HepG2 (cell line): ENCODE results near the gene PSD4. TPM values are rescaled to one million over a fixed set of nuclear protein-coding genes. Genes with fewer than 3 reads are reported as not detected.

Source experiments
- ADNP ChIP-seq: sonication (generic); formaldehyde crosslinking; IDR thresholded peaks from 2 replicates; pipeline ENCODE4 v1.4.0; 2020; ENCODE audit warnings: missing genetic modification reagents
- BCL6 ChIP-seq: IDR thresholded peaks from 2 replicates; pipeline ENCODE4 v1.6.1; 2016; ENCODE audit warnings: missing genetic modification reagents, missing compliant biosample characterization
- CBFB ChIP-seq: sonication (generic); formaldehyde crosslinking; IDR thresholded peaks from 2 replicates; pipeline ENCODE4 v1.4.0; 2020; ENCODE audit warnings: missing genetic modification reagents
- DPF2 ChIP-seq: sonication (generic); formaldehyde crosslinking; IDR thresholded peaks from 2 replicates; pipeline ENCODE4 v1.4.0; 2020; ENCODE audit warnings: mild to moderate bottlenecking, low read depth, missing genetic modification reagents, borderline replicate concordance
- ERF ChIP-seq: IDR thresholded peaks from 2 replicates; pipeline ENCODE4 v1.6.1; 2018; ENCODE audit warnings: missing biosample characterization, missing genetic modification reagents
- ETV5 ChIP-seq: IDR thresholded peaks from 2 replicates; pipeline ENCODE4 v1.6.1; 2018; ENCODE audit warnings: missing biosample characterization, missing genetic modification reagents, inconsistent platforms, borderline replicate concordance
- FOSL2 ChIP-seq: sonication (generic); formaldehyde crosslinking; IDR thresholded peaks from 2 replicates; pipeline ENCODE4 v1.4.0; 2020; ENCODE audit warnings: missing genetic modification reagents
- KLF12 ChIP-seq: sonication (generic); formaldehyde crosslinking; IDR thresholded peaks from 2 replicates; pipeline ENCODE4 v1.4.0; 2020; ENCODE audit warnings: missing genetic modification reagents, borderline replicate concordance
- NCOA5 ChIP-seq: sonication (generic); formaldehyde crosslinking; IDR thresholded peaks from 2 replicates; pipeline ENCODE4 v1.4.0; 2020; ENCODE audit warnings: missing genetic modification reagents
- NFKB2 ChIP-seq: sonication (generic); formaldehyde crosslinking; IDR thresholded peaks from 2 replicates; pipeline ENCODE4 v1.4.0; 2020; ENCODE audit warnings: missing genetic modification reagents, borderline replicate concordance
- PAF1 ChIP-seq: IDR thresholded peaks from 2 replicates; pipeline ENCODE4 v1.6.1; 2016; ENCODE audit warnings: missing genetic modification reagents, missing compliant biosample characterization
- PLSCR1 ChIP-seq: sonication (generic); formaldehyde crosslinking; IDR thresholded peaks from 2 replicates; pipeline ENCODE4 v1.5.0; 2020; ENCODE audit warnings: missing genetic modification reagents, mild to moderate bottlenecking, borderline replicate concordance
- SCMH1 ChIP-seq: sonication (generic); formaldehyde crosslinking; IDR thresholded peaks from 2 replicates; pipeline ENCODE4 v1.9.0; 2021; ENCODE audit warnings: missing genetic modification reagents, mild to moderate bottlenecking, borderline replicate concordance
- SIN3B ChIP-seq: fragments of 150-350 bp; IDR thresholded peaks from 2 replicates; pipeline ENCODE4 v1.6.1; 2014; ENCODE audit warnings: low read length
- SKI ChIP-seq: fragments of 450-650 bp; IDR thresholded peaks from one replicate; pipeline ENCODE4 v1.6.1; 2018; ENCODE audit warnings: mild to moderate bottlenecking; ENCODE audit not compliant: partially characterized antibody
- SP140L ChIP-seq: sonication (generic); formaldehyde crosslinking; IDR thresholded peaks from 2 replicates; pipeline ENCODE4 v1.4.0; 2020; ENCODE audit warnings: missing genetic modification reagents, borderline replicate concordance
- ZEB1 ChIP-seq: IDR thresholded peaks from 2 replicates; pipeline ENCODE4 v1.6.1; 2012; ENCODE audit warnings: mild to moderate bottlenecking, low read depth, inconsistent platforms; ENCODE audit not compliant: insufficient replicate concordance
- ZFP91 ChIP-seq: sonication (generic); formaldehyde crosslinking; IDR thresholded peaks from 2 replicates; pipeline ENCODE4 v1.9.0; 2022; ENCODE audit warnings: missing genetic modification reagents, mild to moderate bottlenecking, borderline replicate concordance
- ZNF441 ChIP-seq: sonication (generic); formaldehyde crosslinking; IDR thresholded peaks from 2 replicates; pipeline ENCODE4 v1.7.0; 2021; ENCODE audit warnings: missing genetic modification reagents, borderline replicate concordance
- ZNF503 ChIP-seq: sonication (generic); formaldehyde crosslinking; IDR thresholded peaks from 2 replicates; pipeline ENCODE4 v1.4.0; 2020; ENCODE audit warnings: missing genetic modification reagents
- ZSCAN21 ChIP-seq: sonication (generic); formaldehyde crosslinking; IDR thresholded peaks from 2 replicates; pipeline ENCODE4 v1.8.0; 2022; ENCODE audit warnings: mild to moderate bottlenecking, missing genetic modification reagents, moderate library complexity, borderline replicate concordance
- polyA plus RNA-seq, 8 experiments: library from polyadenylated mRNA; depleted of rRNA in 3 of 8; stranded (reverse) in 7 of 8; unstranded in 1 of 8; fragments of >200 nt; fragmentation: Illumina TruSeq in 4 of 8; extraction: Trizol in 4 of 8; gene quantifications; 2 replicates each; pipeline versions ENCODE4 v1.2.1 to v1.2.3, GENCODE V29; 2011 to 2016; ENCODE audit warnings: low read depth in 4 of 8, missing spikeins in 1 of 8, mixed read lengths in 1 of 8; ENCODE audit not compliant: insufficient read depth in 1 of 8
- total RNA-seq, 5 experiments: library from RNA; depleted of rRNA; stranded (reverse); fragments of >200 nt; fragmentation: Illumina TruSeq; extraction: Trizol; gene quantifications; 2 replicates each; pipeline ENCODE4 v1.2.3, GENCODE V29; 2016; ENCODE audit warnings: low read depth in 1 of 5
- TF ChIP-seq, protein P1 (sequence below): sonication (generic); formaldehyde crosslinking; IDR thresholded peaks from 2 replicates; pipeline ENCODE4 v1.5.0; 2020; ENCODE audit warnings: missing genetic modification reagents
- TF ChIP-seq, protein P2 (sequence below): sonication (generic); formaldehyde crosslinking; IDR thresholded peaks from 2 replicates; pipeline ENCODE4 v1.4.0; 2020; ENCODE audit warnings: missing genetic modification reagents; ENCODE audit errors: not compliant biosample characterization

PSD4 gene
- total and polyA plus RNA-seq, 2 of the 13 experiments (the other 11 are each of a cell fraction or from before 2014, with no cell fraction given): 5.8 to 9.4 TPM

DNA sequence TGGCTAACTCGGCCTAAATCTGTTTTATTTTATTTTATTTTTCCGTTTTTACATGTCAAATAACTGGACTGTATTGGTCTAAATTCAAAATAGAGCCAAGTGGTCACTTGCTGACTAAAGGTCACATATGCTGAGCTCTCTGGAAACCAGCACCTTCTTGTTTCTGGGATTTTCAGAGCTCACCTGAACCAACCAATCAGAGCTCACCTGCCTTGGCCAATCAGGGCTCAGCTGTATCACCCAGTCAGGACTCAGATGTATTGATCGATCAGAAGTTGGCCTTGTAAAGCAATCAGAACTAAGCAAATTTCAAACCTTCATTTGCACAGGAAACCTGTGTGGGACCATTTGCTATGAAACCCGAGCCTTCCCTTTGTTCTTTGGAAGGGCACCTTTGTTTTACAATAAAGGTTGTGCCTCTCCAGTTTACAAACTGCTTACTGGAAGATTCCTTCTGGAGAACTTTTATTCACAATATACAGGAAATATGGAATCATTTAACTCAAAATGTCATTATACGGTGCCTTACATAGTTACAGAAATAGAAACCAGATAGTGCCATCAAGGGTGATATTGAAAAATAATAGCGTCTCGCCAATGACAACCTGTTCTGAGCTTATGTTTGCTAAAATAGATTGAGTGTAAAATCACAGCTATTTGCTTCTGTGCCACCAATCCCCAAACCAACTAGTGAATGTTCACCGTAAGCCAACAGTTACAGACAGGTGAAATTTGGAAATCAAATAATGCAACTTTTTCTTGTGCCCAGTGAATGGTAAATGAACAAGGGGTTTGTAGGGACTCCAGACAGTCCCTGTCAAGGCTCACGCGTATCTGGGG lies 17.3 kb upstream of the PSD4 start (continued):
- TF ChIP-seq, protein P1, sequence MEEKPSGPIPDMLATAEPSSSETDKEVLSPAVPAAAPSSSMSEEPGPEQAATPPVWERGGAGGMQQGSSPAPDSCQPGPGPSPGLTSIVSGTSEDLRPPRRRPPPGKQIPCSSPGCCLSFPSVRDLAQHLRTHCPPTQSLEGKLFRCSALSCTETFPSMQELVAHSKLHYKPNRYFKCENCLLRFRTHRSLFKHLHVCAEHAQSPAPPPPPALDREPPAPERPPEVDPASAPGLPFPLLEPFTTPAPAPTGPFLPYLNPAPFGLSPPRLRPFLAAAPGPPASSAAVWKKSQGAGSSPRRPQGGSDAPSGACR (CRISPR knock-in tag): no peak
- TF ChIP-seq PLSCR1 (CRISPR knock-in tag) (no peak), SCMH1 (no peak), BCL6 (CRISPR knock-in tag) (peak; percentile 42; the same call in 1 of the 2 replicates), SP140L (CRISPR knock-in tag) (no peak), PAF1 (CRISPR knock-in tag) (no peak), ETV5 (CRISPR knock-in tag) (peak; percentile 66; the same call in 1 of the 2 replicates), ADNP (CRISPR knock-in tag) (no peak), CBFB (CRISPR knock-in tag) (no peak), NCOA5 (CRISPR knock-in tag) (no peak), DPF2 (CRISPR knock-in tag) (no peak), NFKB2 (no peak), SKI (no peak), FOSL2 (CRISPR knock-in tag) (peak; percentile 59), ERF (CRISPR knock-in tag) (no peak), KLF12 (CRISPR knock-in tag) (no peak), ZFP91 (CRISPR knock-in tag) (no peak), ZNF503 (CRISPR knock-in tag) (peak; percentile 37; the same call in 1 of the 2 replicates), ZSCAN21 (CRISPR knock-in tag) (no peak), ZNF441 (CRISPR knock-in tag) (no peak; the same call in 1 of the 2 replicates), SIN3B (no peak), ZEB1 (no peak)
- TF ChIP-seq, protein P2, sequence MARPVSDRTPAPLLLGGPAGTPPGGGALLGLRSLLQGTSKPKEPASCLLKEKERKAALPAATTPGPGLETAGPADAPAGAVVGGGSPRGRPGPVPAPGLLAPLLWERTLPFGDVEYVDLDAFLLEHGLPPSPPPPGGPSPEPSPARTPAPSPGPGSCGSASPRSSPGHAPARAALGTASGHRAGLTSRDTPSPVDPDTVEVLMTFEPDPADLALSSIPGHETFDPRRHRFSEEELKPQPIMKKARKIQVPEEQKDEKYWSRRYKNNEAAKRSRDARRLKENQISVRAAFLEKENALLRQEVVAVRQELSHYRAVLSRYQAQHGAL (CRISPR knock-in tag): no peak
